ENCODE data around the gene NLRP9.

GRCh38 chr19:55705972-55706371 is 32.2 kb downstream of the NLRP9 start:
- TF ChIP-seq, protein P1, sequence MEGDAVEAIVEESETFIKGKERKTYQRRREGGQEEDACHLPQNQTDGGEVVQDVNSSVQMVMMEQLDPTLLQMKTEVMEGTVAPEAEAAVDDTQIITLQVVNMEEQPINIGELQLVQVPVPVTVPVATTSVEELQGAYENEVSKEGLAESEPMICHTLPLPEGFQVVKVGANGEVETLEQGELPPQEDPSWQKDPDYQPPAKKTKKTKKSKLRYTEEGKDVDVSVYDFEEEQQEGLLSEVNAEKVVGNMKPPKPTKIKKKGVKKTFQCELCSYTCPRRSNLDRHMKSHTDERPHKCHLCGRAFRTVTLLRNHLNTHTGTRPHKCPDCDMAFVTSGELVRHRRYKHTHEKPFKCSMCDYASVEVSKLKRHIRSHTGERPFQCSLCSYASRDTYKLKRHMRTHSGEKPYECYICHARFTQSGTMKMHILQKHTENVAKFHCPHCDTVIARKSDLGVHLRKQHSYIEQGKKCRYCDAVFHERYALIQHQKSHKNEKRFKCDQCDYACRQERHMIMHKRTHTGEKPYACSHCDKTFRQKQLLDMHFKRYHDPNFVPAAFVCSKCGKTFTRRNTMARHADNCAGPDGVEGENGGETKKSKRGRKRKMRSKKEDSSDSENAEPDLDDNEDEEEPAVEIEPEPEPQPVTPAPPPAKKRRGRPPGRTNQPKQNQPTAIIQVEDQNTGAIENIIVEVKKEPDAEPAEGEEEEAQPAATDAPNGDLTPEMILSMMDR (conservative IDR thresholded peaks at IDR 0.05 in 1 of 2, IDR thresholded peaks at IDR 0.05 in 1 of 2; ENCODE audit: low read depth in 1 of 2, low read length in 2 of 2), result no peak
- TF ChIP-seq EZH2 (IDR thresholded peaks at IDR 0.05; ENCODE audit: low read length, missing control alignments), result no peak

All from fibroblast of lung (primary cell).